GM18870 (cell line): ENCODE data around the gene SLC49A3.
"Not testable (repeated sequence)": the region's sequence is repeated elsewhere in the genome, so short reads cannot be mapped to it uniquely, and the experiment has no call there.

Experiments
- ATAC-seq: cut with Tn5 transposase; IDR thresholded peaks from one replicate; pipeline ENCODE4 v1.9.1; 2021; ENCODE audit warnings: moderate library complexity; ENCODE audit not compliant: unreplicated experiment

The SLC49A3 gene

GRCh38 chr4:688854-689681 is at the start of gene SLC49A3:
SLC49A3 (minus strand) TSS chr4:689151; CDS start chr4:689127, 24 bp downstream.
- no peak for ATAC-seq

DNA sequence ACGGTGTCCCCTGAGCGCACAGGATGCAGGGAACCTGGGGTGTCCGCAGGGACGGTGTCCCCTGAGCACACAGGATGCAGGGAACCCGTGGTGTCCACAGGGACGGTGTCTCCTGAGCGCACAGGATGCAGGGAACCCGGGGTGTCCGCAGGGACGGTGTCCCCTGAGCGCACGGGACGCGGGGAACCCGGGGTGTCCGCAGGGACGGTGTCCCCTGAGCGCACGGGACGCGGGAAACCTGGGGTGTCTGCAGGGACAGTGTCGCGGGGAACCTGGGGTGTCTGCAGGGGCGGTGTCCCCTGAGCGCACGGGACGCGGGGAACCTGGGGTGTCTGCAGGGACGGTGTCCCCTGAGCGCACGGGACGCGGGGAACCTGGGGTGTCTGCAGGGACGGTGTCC is 47.6 kb upstream of the SLC49A3 start:
- not testable (repeated sequence) for ATAC-seq

GRCh38 chr4:735583-735982 is 46.6 kb upstream of the SLC49A3 start:
- ATAC-seq = no peak

GRCh38 chr4:734951-735350 is 46.0 kb upstream of the SLC49A3 start:
- no peak for ATAC-seq

- ATAC-seq = no peak
Observed at GRCh38 chr4:734075-734474, 45.1 kb upstream of the SLC49A3 start.

GRCh38 chr4:733631-733980 is 44.7 kb upstream of the SLC49A3 start:
- ATAC-seq = no peak

DNA sequence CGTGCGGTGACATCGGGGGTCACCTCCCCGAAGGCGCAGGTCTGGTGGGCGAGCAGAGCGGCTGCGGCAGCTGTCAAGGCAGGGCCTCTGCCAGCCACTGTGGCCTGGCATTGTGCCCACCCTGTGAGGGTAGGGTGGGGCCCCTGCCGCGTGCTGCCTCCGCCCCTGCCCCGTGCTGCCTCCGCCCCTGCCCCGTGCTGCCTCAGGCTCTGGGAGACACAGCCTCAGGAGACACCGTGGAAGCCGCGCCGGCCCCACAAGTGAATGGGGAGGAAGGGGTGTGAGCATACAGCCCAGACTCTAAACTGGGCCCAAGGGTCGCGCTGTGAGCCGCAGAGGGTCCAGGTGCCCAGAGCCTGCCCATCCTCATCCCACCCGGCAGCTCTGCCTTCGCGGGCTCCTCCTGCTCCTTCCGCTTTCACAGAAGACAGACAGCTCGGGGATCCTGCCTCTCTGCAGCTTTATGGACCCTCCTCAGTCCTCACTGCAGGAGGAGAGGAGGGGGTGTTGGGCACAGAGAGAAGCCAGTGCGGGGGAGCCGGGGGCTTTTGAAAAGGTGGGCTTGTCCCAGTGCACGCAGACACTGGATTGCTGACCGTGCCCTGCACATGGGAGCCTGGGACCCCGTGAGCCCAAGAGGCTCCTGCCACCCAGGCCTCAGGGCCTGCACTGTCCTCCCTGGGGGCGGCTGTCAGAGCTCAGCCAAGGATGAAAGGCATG is 44.1 kb upstream of the SLC49A3 start:
- ATAC-seq = no peak

DNA sequence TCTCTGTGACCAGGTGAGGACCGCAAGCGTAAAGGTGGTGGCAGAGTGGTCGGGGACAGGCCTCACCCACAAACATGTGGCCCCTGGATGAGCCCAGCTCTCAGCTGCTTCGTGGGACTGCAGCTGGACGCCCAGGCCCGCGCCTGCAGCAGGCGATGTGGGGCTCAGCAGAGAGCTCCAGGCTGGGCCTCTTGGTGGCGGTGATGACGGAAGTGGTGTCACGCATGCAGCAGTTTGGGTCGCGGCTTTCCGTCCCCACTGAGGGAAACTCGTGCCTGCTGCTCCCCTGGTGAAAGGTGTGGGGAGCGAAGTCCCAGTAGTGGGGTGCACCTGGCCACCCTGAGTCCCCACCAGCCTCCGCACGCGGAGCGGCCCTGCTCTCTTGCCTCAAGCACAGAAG is 43.5 kb upstream of the SLC49A3 start:
- ATAC-seq = no peak

GRCh38 chr4:731954-732353 is 43.0 kb upstream of the SLC49A3 start:
- not testable (repeated sequence) for ATAC-seq

- not testable (repeated sequence) for ATAC-seq
Observed at GRCh38 chr4:730946-731904, 42.3 kb upstream of the SLC49A3 start.

DNA sequence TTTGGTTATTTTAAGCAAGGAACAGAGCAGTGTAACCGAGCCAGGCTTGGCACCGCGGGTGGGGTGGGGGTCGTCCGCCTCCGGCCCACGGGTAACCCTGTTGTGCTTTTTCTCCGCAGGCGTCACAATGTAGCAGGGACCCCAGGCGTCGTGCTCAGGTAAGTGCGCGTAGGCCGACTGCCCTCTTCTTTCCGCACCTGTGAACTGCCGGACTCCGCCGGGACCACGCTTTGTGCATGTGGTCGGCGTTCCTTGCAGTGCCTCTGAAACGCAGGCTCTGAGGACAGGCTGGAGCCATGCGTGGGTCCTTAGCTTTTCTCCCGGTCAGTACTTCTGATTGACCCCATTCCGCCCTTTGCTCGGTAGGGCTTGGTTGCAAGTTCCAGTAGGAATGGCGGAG is 41.6 kb upstream of the SLC49A3 start:
- ATAC-seq = no peak

GRCh38 chr4:729336-730315 is 40.7 kb upstream of the SLC49A3 start:
- no peak for ATAC-seq

DNA sequence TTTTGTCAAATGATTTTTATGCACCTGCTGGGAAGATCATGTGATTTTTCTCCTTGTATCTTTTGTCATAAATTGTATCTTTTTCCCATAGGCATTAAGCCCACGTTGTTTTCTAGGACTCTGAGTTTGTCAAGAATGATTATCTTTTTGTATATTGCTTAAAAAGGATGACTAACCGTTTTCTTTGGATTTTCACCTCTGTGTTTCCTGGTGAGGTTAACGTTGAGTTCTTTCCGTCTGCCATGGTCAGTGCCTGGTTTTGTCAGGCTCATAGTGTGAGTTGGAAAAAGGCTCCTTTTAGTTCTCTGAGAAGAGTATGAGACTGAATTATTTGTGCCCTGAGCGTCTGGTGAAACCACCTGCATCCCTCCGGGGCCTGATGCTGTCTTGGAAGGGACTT is 38.6 kb upstream of the SLC49A3 start:
- no peak for ATAC-seq

- no peak for ATAC-seq
Observed at GRCh38 chr4:726838-727237, 37.9 kb upstream of the SLC49A3 start.

DNA sequence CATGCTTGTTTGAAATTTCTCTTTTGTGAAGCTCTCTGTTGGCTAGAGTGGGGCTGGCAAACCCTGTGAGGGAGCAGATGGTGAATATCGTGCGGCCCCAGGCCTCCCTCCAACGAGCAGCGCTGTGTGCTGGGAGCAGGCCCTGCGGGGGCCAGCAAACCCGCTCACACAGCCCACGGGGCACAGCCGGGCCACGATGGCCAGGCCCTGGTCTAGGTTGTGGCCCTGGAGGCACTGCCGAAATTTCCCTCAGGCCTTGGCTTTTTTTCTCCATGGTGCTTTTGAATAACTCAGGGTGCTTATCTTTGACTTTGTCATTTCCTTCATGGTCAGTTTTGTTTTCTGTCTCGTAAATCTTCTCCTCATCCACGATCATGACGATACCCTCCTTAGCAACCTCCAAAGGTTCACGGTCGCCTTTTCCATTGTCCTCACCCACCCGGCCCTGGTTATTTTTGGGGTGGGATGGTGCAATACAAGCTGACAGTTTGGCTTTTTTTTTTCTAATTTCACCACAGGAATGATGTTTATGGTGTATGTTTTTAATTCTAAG is 37.4 kb upstream of the SLC49A3 start:
- no peak for ATAC-seq

GRCh38 chr4:725391-726234 is 36.7 kb upstream of the SLC49A3 start:
- ATAC-seq = no peak

- ATAC-seq = no peak
Observed at GRCh38 chr4:723751-724530, 35.0 kb upstream of the SLC49A3 start.

DNA sequence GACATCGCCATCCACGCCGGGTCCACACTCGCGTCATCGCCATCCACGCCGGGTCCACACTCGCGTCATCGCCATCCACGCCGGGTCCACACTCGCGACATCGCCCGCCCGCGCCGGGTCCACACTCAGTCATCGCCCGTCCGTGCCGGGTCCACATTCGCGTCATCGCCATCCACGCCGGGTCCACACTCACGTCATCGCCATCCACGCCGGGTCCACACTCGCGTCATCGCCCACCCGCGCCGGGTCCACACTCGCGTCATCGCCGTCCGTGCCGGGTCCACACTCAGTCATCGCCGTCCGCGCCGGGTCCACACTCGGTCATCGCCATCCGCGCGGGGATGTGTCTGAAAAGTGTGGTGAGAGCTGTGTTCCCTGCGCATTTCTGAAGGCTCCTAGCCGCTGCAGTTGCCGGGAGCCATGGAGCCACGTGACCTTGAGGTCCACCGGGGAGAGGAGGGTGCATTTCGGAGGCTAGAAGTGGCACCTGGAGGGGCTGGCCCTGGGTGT is 34.0 kb upstream of the SLC49A3 start:
- ATAC-seq = no peak
